Dedifferentiated amniotic fluid mesenchymal stem cell (primary cell): ENCODE measurements around the gene MEF2A.
A peak's percentile ranks its signal among the peaks of the same experiment; 100 is the strongest.
"Not testable (repeated sequence)": the region's sequence is repeated elsewhere in the genome, so short reads cannot be mapped to it uniquely, and the experiment has no call there.

Experiments
- DNase-seq: peaks from one replicate; pipeline ENCODE4 v3.0.0-alpha.2; 2016; ENCODE audit errors: extremely low spot score

The MEF2A gene

DNA sequence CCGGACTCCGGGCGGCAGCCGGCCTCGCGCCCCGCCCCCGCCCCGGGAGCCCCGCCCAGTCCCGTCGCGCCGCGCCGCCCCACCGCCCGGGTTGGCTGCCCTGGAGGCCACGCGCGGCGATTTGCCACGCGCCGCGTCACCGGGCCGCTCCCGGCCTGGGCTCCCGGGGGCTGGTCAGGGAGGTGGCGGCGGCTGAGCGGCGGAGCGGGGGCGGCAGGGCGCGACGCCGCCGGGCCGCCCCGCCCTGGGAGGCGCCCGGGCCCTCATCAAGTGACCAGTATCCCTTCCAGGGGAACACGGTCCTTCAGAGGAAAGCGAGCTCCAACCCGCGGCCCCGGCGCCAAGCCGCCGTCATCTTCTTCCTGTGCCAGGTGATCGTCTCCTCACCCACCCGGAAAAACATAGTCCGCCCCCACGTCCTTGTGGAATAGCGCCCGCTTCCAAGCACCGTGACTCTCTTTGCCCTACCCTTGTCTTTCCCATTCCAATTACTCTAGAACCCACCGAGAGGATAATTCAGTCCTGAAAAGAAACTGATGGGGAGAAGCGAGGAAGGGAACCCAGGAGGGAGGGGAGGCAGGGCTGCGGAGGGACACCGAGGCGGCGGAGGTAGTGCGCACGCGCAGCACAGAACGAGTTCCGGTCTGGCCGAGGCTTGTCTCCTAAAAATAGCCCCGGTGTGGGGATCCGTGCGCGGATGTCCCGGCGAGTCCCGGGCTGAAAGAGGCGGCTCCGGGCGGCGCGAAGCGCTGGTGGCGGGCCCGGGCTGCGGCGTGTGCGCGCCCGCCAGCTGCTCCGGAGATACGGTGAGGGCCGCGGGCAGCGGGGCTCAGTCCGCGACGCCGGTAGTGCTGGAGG lies at the start of gene MEF2A:
Gene MEF2A (plus strand): TSS at position 686 of the 858 bp plus-strand sequence. CDS start 67,136 bp downstream, outside the sequence.
- peak; percentile 95 for DNase-seq

DNA sequence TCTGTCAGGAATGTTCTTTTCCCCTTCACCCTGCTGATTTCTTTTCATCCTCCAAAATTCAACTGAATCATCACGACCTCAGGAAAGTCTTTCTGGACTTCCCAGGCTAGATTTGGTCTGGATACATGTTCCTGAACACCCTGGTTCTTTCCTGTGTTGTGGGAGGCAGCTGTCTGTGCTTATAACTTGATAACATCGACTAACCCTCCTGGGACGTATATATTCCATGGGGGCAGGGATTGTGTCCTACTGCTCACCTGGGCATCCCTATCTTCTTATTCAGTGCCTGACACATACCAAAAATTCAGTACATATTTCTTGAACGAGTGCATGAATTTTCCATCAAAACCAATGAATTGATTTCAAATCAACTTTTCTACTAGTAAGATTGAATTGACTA lies 47.6 kb upstream of the MEF2A start:
- no peak for DNase-seq

DNA sequence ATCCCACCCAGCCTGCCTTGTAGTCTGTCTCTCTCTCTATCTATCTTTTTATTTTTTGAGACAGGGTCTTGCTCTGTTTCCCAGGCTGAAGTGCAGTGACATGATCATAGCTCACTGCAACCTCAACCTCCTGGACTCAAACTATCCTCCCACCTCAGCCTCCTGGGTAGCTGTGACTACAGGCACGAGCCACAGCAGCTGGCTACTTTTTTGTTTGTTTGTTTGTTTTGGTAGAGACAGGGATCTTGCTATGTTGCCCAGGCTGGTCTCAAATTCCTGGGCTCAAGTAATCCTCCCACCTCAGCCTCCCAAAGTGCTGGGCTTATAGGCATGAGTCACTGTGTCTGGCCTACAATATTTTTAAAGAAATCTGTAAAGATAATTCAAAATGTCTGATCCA lies 46.4 kb upstream of the MEF2A start:
- not testable (repeated sequence) for DNase-seq

DNA sequence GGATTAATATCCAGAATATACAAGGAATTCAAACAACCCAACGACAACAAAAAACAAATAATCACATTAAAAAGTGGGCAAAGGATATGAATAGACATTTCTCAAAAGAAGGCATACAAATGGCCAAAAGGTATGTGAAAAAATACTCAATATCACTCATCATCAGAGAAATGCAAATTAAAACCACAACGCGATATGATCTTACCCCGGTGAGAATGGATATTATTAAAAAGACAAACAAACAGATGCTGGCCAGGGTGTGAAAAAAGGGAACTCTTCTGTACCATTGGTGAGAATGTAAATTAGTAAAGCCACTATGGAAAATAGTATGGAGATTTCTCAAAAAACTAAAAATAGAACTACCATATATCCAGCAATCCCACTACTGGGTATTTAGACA lies 43.5 kb upstream of the MEF2A start:
- no peak for DNase-seq

DNA sequence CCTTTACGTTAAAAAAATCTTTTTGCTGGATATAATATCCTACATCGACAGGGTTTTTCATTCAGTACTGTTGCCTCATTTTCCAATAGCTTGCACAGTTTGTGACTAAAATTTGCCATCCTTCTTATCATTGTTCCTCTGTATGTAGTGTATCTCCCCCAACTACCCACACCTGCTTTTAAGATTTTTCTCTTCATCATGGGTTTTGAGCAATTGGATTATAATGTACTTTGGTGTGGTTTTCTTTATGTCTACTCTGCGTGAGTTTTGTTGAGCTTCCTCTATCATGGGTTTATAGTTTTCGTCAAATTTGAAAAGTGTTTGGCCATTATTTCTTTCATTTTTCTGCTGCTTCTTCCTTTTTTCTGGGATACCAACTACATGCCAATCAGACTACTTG lies 39.6 kb upstream of the MEF2A start:
- DNase-seq, result no peak

DNA sequence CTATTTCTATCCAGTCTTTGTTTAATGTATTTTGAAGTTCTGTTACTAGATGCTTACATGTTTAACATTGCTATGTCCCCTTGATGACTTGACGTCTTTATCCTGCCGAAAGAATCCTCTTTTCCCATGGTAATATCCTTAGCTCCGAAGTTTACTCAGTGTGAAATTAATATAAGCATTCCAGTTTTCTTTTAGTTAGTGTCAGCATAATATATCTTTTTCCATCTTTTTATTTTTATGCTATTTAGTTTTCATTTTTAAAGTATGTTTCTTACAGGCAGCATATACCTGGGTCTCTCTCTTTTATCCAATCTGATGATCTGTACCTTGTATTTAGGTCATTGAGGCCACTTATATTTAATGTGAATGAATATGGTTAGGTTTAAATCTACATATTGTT lies 39.1 kb upstream of the MEF2A start:
- no peak for DNase-seq

DNA sequence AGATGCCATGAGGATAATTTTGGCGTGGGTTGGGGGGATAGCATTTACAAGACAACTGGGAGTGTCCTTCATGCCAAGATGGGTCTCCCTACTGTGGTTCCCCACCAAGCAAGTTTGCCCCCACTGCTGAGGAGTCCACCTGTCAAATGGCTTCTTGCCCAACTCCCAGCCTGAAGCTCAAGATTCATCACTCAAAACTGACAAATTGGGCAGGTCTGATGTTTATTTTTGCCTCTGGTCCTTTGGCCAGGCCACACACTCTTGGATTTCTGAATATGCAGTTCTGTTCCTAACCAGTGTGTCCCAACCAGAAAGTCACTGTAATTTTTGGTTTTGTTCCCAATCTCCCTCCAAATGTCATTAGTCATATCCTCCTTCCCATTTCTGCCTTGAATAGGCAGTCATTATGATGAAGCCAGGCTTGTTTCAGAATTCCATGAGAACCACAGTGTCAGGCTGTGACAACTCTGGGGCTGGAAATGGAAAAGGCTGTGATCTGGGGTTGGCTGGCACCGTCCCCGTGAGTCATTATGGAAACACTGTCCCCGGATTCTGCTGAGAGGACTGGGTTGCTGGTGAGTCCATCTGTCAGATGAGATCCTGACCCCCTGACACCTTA lies 29.3 kb upstream of the MEF2A start:
- peak; percentile 60 for DNase-seq

DNA sequence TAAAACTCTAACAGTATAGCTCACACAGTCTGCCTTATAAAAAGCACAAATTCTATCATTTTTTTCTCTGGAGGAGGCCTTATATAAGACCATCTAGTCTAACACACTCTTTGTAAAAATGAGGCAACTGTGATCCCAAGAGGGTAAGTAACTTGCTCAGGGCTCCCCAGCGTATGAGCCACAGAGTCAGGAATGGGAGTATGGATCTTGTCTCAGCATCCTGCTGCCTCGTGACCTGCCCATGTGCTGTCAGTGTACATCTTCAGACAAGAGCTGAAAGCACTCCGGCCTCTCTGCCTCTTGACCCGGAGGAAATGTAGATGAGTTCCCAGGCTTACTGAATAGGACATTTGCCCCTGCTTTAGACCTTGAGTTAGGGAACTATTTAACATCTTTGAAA lies 28.4 kb upstream of the MEF2A start:
- no peak for DNase-seq

DNA sequence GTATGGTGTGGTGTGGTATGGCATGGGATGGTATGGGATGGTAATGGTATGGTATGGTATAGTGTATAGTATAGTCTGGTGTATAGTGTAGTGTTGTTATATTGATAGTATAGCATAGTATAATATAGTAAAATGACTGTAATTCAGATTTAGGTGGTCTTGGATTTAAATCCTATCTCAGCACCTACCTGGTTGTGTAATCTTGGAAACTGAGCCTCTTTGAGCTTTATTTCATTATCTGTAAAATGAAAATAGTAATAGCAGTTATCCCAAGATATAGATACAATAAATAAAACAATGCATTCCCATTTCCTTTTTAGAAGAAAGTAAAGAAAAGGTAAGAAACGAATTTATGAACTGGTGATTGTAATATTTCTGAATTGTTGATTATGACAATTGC lies 27.5 kb upstream of the MEF2A start:
- no peak for DNase-seq

DNA sequence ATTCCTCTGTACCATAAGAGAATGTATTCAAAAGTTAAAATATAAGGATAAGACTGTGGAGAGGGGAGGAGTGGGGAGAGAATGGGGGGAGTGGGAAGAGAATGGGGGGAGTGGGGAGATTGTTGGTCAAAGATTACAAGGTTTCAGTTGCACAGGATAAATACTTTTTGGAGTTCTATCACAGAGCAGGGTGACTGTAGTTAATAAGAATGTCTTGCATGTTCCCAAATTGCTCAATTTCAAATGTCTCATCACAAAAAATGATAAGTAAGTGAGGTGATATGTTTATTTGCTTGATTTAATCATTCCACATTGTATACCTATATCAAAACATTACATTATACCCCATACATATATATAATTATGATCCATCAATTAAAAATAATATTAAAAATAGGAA lies 23.0 kb upstream of the MEF2A start:
- DNase-seq, result no peak

DNA sequence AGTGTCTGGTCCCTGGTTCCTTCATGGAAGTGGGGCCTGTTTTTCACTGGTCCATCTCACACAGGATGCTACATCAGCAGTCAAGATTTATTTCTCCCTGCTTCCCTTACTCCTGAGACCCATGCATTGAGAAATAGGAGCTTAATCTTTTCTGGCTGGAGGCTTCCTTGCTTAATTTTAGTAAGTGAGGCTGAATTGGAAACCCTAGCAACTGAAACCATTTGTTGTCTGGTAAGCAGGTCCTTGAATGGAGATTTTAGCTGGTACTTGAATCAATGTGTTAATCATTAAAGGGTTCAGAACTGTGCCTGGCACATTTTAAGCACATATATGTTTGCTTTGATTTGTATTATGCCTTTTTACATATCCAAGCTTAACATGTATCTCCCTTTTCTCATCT lies 20.2 kb upstream of the MEF2A start:
- no peak for DNase-seq

DNA sequence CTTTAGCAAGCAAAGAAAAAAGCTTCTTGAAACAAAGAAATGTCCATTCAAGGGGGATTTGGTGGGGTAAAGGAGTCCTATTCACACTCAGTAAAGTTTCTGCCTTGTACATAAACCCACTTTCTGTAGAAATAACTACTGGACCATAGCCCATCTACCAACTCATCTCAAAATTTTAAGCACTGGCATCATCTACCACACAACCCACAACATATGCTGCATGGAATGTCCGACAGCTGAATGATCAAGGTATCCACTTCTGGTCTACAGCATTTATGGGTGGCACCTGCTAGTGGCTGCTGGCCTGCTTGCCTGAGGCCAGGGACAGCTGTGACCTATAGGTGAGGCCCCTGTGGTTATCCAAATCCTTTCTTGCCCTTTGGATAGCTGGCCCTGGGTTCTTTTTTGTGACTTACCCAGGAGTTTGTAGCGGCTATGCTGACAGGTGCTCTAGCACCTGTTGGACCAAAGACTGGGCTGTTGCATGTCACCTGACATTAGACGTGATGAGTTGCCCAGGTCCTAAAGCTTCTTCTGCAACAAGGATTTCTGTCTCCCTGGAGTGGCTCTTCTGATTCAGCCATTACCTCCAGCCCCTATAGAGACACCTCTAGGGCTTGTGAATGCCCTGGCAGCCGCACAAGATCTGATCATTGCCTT lies 19.2 kb upstream of the MEF2A start:
- DNase-seq, result no peak

DNA sequence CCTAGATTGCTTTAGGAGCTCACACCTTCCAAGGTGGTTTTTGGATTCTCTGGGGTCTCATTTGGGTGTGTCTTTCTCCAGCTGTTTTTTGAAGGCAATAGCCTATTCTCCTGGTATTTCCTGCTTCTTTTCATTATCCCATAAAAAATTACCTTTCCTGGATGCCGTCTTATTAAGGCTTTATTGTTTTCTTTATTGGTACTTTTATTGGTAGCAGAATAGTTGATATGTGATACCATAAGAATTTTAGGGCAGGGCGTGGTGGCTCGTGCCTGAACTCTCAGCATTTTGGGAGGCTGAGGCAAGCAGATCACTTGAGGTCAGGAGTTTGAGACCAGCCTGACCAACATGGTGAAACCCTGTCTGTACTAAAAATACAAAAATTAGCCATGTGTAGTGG lies 18.3 kb upstream of the MEF2A start:
- DNase-seq, result no peak

DNA sequence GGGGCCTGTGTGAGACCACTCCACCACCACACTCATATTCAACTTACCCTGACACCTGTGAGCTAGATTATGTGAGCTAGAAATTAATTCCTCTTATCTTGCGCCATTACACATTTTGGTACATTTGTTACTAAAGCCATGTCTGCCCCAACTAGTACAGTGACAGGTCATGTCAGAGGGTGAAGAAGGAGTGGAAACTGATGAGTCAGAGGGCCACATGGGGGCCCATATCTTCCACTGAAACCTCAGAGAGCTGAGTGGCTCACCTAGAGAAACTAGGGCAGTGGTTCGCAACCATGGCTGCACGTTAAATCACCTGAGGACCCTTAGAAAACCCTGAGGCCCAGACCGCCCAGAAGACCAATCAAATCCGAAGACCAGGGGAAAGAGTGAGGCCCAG lies 15.7 kb upstream of the MEF2A start:
- DNase-seq, result no peak

DNA sequence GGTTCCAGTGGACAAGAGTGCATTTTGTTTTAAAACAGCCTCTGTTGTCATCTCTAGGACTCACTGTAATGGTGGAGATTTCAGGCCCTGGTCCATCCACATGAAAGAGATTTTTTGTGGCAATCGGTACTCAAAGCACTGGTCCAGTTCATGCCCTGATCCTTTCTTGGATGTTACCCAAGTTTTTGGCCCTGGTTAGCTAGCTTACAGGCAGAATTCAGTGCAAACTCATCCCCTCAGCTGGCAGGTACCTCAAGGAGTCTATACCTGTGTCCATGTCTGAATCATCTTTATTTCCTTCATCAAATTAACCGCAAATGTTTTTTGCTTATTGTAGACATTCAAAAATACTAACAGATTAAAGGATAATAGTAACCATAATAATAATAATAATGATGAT lies 13.7 kb upstream of the MEF2A start:
- DNase-seq, result no peak

DNA sequence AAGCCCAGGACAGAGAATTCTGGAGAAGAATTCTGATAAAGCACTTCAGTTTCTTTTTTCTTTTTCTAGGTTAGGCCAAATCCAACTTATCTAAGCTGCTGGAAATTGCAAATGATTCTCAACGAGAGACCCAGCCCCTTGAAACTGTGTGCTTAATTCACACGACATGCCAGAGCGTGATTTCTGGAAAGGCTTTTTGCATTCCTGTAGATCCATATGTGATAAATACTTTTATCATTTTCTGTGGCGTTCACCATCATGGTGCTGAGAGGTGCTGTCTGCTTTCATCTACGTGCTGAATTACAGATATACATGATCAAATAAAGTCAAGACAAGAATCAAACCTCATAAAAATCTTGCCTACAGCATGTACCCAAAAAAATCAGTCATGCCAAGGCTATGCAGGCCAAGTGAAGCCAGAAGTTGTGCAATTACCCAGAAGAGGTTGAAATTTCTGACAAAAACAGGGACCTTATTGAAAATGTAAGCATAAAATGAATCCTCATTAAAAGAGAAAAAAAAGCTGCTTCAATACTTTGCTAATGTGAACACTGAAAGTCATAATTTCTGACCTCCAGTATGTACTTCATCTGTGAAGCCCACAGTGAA lies 10.8 kb upstream of the MEF2A start:
- DNase-seq, result no peak

DNA sequence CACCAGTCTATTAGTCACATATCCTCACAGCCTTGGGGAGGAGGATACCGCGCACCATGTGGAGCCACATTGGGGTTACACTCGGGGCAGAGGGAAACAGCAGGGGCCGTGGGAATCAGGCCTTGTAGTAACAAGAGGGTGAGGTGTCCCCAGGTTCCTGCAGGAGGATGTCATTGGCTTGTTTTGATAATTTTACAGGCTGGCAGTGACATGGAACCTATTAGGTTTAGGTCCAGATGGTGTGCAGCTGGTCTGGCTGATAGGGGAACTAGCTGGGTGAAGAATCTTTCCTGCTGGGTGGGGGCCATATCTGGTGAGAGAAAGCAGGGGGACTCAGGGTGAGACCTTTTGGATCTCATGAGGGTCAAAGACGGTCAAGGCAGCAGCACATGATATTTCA lies 9.8 kb upstream of the MEF2A start:
- DNase-seq, result no peak

DNA sequence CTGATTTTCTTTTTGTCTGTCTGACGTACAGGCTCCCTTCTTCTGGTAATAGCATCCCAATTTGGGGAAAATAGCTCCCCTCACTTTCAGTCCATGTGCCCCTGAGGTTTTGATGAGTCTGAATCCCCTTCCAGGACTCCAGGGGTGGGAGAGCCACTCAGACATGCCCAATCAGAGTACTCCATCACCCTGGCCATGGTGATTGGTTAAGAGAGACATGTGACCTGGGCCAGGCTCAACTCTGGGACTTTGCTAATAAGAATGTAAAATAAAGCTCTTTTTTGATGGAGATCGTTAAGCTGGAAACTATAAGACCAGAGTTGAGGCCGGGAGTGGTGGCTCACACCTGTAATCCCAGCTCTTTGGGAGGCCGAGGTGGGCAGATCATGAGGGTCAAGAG lies 9.2 kb upstream of the MEF2A start:
- DNase-seq, result no peak

DNA sequence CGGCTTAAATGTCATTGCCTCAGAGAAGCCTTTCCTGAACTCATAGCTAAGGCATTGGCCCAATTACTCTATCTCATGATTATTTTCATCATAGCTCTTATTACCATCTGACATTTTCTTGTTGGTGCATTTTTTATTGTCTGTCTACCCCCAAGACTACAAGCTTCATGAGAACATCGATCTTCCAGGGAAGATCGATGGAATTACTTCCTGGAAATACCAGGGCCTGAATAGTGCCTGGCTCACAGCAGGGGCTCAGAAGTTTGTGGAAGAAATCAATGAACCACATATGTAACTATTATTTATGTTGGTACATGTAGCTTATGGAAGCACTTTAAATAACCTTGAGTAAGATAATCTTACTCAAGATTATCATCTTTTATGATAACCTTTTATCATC lies 7.7 kb upstream of the MEF2A start:
- DNase-seq, result no peak

DNA sequence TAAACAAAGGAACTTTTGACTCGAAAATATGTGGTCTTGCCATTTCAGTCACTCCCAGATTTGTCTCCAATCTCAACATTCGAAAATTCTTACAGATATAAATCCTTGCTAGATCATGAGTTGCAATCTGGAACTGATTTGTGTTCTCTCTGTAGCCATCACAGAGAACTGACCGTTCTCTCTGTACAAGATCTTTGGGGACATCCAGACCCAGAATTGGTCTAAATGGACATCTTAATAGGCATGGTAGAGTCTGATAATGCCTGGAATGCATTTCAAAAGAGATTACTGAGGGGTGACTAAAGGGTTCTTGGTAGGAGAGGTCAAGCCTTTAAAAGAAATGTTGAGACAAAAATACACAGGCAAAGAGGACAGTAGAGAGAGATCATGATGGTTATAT lies 7.2 kb upstream of the MEF2A start:
- no peak for DNase-seq

DNA sequence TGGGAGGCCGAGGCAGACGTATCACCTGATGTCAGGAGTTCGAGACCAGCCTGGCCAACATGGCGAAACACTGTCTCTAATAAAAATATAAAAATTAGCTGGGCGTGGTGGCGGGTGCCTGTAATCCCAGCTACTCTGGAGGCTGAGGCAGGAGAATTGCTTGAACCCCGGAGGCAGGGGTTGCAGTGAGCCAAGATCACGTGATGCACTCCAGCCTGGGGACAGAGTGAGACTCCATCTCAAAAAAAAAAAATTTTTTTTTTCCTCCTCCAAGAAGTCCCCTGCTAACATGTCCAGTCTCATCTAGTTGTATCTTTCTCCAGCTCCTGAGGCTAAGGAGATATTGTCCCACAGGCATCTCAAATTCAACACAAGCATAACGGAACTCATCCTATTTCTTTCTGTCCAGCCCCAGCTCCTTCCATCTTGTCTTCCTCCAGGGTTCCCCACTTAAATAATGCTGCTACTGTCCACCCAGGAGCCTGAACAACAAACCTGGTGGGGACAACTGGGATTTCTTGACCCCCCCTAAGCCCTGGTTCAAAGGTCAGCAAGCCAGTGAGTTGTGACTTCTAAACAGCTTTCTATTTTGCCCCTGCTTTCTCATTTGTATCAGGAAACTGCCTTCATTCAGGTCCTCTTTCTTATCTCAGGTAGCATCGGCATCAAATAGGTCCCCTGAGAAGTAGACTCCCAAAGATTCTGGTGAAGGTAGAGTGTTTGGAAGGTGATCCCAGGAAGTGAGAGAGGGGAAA lies 4.1 kb upstream of the MEF2A start:
- DNase-seq, result no peak

DNA sequence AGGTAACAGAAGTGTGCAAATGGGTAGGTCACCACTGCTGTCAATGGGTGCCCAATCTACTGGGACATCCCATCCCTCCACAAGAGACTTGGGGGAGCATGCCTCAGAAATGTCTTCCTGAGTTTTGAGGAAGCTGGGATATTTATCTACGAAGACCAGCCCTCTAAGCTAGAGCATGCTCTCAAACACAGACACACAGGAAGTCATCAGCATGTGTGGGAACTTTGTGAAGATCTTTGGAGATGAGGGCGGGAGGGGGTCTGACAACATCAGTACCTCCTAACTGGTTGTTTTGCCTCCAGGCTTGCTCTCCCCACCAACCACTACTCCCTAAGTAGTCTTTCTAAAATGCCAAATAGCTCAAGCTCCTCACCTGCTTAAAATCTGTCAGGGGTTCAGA lies 3.5 kb upstream of the MEF2A start:
- DNase-seq, result no peak
